Hematopoietic multipotent progenitor cell treated with erythropoietin and hydrocortisone succinate and interleukin-3 and kit ligand, for 15 days (in vitro differentiated cells): ENCODE measurements around the gene TMEM132A.

Experiments used
- DNase-seq: peaks from one replicate; pipeline ENCODE4 v3.0.0-alpha.2; 2015; ENCODE audit warnings: low spot score

Gene TMEM132A

GRCh38 chr11:60924110-60924905 is at the start of gene TMEM132A:
TSS of gene TMEM132A (plus strand) at chr11:60924460. CDS start at chr11:60924634, 174 bp downstream.
- DNase-seq = no peak

GRCh38 chr11:60875366-60876167 is 48.7 kb upstream of the TMEM132A start:
- DNase-seq = no peak

- DNase-seq = no peak
Observed at GRCh38 chr11:60876168-60876485, 48.1 kb upstream of the TMEM132A start.

- no peak for DNase-seq
Observed at GRCh38 chr11:60878245-60879101, 45.8 kb upstream of the TMEM132A start.

GRCh38 chr11:60879104-60879503 is 45.2 kb upstream of the TMEM132A start:
- DNase-seq = no peak

GRCh38 chr11:60879971-60880588 is 44.2 kb upstream of the TMEM132A start:
- no peak for DNase-seq

GRCh38 chr11:60880643-60881282 is 43.5 kb upstream of the TMEM132A start:
- DNase-seq = no peak

GRCh38 chr11:60887556-60887955 is 36.7 kb upstream of the TMEM132A start:
- DNase-seq = peak; percentile 26

- DNase-seq = no peak
Observed at GRCh38 chr11:60889869-60890311, 34.4 kb upstream of the TMEM132A start.

GRCh38 chr11:60890696-60891095 is 33.6 kb upstream of the TMEM132A start:
- no peak for DNase-seq

GRCh38 chr11:60891103-60891741 is 33.0 kb upstream of the TMEM132A start:
- DNase-seq = peak; percentile 45

- no peak for DNase-seq
Observed at GRCh38 chr11:60895687-60896086, 28.6 kb upstream of the TMEM132A start.

- no peak for DNase-seq
Observed at GRCh38 chr11:60897496-60897895, 26.8 kb upstream of the TMEM132A start.

GRCh38 chr11:60899046-60899936 is 25.0 kb upstream of the TMEM132A start:
- DNase-seq = peak; percentile 84

GRCh38 chr11:60899977-60900376 is 24.3 kb upstream of the TMEM132A start:
- DNase-seq = no peak

GRCh38 chr11:60900673-60901404 is 23.4 kb upstream of the TMEM132A start:
- no peak for DNase-seq

- no peak for DNase-seq
Observed at GRCh38 chr11:60902625-60903024, 21.6 kb upstream of the TMEM132A start.

- DNase-seq = no peak
Observed at GRCh38 chr11:60905047-60905446, 19.2 kb upstream of the TMEM132A start.

- DNase-seq = peak; percentile 33
Observed at GRCh38 chr11:60905551-60906113, 18.6 kb upstream of the TMEM132A start.
